ENCODE results near the gene SARS1.

The SARS1 gene

GRCh38 chr1:109263597-109264378, 50.1 kb downstream of the SARS1 start:
- no peak for DNase-seq

- DNase-seq: no peak
Measured at GRCh38 chr1:109264379-109264755, 50.6 kb downstream of the SARS1 start.

DNA sequence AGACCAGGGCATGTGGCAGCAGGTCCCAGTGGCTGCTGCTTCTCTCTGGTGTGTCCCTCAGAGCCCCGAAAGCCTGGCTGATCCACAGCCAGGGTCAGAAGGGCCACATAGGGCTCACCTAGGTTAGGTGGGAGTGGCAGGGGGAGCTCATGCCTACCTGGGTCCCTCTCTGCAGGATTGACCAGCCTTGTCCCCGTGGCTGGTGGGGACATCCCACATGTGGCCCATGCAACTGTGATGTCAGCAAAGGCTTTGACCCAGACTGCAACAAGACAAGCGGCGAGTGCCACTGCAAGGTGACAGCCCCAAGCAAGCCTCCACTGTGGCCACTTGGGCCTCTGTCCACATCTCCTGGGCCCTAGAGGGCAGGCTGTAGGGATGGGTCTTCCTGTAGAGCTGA, 51.3 kb downstream of the SARS1 start:
- no peak for DNase-seq

GRCh38 chr1:109265741-109266330, 52.1 kb downstream of the SARS1 start:
- no peak for DNase-seq

- DNase-seq: no peak
Measured at GRCh38 chr1:109266965-109267364, 53.2 kb downstream of the SARS1 start.

DNA sequence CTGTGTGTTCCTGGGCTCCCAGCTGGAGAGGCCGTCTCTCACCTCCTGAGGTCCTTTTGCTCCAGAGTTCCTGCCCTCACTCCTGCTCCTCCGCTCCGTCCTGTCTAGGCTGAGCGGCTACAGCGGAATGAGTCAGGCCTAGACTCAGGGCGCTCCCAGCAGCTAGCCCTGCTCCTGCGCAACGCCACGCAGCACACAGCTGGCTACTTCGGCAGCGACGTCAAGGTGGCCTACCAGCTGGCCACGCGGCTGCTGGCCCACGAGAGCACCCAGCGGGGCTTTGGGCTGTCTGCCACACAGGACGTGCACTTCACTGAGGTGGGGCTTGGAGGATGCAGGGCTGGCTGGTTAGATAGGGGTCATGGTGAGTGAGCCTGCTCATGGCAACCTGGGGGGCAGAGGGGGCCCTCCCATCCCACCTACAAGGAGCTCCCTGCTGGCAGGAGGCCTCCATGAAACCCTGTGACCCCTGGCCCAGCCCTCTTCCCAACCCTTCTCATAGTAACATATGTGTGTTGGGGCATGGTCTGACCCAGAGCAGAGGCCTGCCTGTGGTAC, 54.1 kb downstream of the SARS1 start:
- no peak for DNase-seq

- no peak for DNase-seq
Measured at GRCh38 chr1:109268431-109269211, 54.9 kb downstream of the SARS1 start.

GRCh38 chr1:109269212-109269980, 55.7 kb downstream of the SARS1 start:
- no peak for DNase-seq

DNA sequence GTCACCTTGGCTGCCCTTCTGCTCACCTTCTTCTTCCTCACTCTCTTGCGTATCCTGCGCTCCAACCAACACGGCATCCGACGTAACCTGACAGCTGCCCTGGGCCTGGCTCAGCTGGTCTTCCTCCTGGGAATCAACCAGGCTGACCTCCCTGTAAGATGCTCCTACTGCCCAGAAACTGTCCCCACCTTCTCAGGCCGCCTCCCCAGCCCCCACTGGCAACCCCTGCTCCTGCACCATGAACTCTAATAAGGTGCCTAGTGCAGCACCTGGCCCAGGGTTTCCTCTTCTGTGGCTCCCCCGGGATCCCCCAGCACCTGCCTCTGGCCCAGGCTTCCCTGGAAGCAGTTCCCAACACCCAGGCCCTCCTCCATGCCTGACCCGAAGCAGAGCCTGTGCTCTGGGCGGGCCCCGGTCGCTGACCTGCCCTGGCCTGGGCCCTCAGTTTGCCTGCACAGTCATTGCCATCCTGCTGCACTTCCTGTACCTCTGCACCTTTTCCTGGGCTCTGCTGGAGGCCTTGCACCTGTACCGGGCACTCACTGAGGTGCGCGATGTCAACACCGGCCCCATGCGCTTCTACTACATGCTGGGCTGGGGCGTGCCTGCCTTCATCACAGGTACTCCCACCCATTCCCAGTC, 56.4 kb downstream of the SARS1 start:
- DNase-seq: no peak

GRCh38 chr1:109270623-109271317, 57.1 kb downstream of the SARS1 start:
- DNase-seq: no peak

- no peak for DNase-seq
Measured at GRCh38 chr1:109271458-109271857, 57.7 kb downstream of the SARS1 start.

DNA sequence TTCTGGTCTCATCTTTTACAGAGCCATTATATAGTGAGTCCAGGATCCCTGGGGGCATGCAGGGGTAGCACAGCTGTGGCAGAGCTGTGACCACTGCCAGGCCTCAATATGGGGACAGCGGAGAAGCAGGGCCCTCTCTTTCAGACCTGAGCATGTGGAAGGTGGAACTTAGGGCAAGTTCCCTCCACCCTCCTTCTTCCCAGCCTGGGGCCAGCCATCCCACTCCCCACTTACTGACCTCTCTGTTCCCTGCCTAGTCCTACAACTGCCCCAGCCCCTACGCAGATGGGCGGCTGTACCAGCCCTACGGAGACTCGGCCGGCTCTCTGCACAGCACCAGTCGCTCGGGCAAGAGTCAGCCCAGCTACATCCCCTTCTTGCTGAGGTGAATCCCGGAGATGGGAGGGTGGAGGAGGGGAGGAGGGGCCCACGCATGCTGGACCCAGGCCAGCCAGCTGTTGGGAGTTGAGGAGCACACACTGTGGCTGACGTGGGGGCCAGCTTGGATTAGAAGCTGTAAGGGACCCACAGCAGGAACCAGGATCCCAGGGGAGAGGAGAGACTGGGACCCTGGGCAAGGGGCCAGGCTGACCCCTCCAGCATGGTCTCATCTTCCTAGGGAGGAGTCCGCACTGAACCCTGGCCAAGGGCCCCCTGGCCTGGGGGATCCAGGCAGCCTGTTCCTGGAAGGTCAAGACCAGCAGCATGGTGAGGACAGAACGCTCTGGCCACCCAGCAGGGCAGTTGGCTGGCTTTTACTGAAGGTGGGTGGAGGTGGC, 58.5 kb downstream of the SARS1 start:
- no peak for DNase-seq

- DNase-seq: no peak
Measured at GRCh38 chr1:109272831-109273547, 59.3 kb downstream of the SARS1 start.

DNA sequence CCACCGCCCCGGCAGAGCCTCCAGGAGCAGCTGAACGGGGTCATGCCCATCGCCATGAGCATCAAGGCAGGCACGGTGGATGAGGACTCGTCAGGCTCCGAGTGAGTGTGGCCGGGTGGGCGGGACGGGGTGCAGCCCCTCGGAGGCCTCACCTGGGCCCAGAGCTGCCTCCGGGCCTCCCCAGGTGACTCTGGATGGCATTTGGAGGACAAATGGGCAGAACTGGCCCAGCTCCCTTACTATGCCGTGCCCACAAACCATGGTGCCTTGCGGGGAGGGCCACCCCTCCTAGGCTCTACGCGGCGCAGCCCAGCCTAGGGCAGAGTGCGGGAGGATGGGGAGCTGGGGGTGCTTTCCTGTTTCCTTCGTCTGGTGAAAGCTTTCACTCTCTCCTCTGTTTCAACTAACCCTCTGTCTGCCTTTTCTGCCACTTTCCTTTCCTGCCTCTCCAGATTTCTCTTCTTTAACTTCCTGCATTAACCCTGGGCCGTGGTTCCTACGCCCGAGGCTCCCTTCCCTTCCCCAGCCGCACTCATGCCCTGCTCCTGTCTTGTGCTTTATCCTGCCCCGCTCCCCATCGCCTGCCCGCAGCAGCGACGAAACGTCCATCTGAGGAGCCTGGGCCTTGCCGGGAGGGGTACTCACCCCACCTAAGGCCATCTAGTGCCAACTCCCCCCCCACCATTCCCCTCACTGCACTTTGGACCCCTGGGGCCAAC, 60.0 kb downstream of the SARS1 start:
- DNase-seq: no peak

DNA sequence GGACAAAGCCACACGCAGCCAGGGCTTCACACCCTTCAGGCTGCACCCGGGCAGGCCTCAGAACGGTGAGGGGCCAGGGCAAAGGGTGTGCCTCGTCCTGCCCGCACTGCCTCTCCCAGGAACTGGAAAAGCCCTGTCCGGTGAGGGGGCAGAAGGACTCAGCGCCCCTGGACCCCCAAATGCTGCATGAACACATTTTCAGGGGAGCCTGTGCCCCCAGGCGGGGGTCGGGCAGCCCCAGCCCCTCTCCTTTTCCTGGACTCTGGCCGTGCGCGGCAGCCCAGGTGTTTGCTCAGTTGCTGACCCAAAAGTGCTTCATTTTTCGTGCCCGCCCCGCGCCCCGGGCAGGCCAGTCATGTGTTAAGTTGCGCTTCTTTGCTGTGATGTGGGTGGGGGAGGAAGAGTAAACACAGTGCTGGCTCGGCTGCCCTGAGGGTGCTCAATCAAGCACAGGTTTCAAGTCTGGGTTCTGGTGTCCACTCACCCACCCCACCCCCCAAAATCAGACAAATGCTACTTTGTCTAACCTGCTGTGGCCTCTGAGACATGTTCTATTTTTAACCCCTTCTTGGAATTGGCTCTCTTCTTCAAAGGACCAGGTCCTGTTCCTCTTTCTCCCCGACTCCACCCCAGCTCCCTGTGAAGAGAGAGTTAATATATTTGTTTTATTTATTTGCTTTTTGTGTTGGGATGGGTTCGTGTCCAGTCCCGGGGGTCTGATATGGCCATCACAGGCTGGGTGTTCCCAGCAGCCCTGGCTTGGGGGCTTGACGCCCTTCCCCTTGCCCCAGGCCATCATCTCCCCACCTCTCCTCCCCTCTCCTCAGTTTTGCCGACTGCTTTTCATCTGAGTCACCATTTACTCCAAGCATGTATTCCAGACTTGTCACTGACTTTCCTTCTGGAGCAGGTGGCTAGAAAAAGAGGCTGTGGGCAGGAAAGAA, 61.1 kb downstream of the SARS1 start:
- no peak for DNase-seq

- DNase-seq: no peak
Measured at GRCh38 chr1:109275706-109276345, 62.1 kb downstream of the SARS1 start.

- DNase-seq: peak; percentile 33
Measured at GRCh38 chr1:109277434-109278204, 63.9 kb downstream of the SARS1 start.

All from NCI-H446 treated with DMSO at 0.1 percent for 48 hours (cell line).